ENCODE measurements around the gene CLIP2. TPM values are rescaled to one million over a fixed set of nuclear protein-coding genes. Genes with fewer than 3 reads are reported as not detected.

The CLIP2 gene
- total RNA-seq, 4 donors from 2014 or later: 84.5 to 157 (median 111) TPM

- no peaks in the 10 kb centered on the region for H3K27me3 ChIP-seq
- in situ Hi-C loops (cut with MboI; ENCODE audit: low pct_ligation_motif_present in 1 of 4, low pct_unique_long_range_greater_than_20kb in 1 of 4, low sequenced_read_pairs in 3 of 4) (no loop called here), intact Hi-C loops (cut with DNase I; ENCODE audit: low total_unique reads) (no loop called here)
- peak; percentile 63 for DNase-seq
- H3K4me1 ChIP-seq: peaks cover 19 to 35% (median 32%) of the 10 kb centered on the region in 4 donors
- H3K4me3 ChIP-seq: peak overlapping the region in 3 of 4 donors; percentile 73 to 81 (median 75)
- WGBS, 2 donors (ENCODE audit: low coverage in 1 of 2): 11% methylated on average over 15 of the region's 15 CpGs; no CpG with 5 or more reads in 1 of the 2 donors
- no peak for TF ChIP-seq POLR2A (IDR thresholded peaks at IDR 0.05)
- peak in 2 of 3 donors; percentile 40 to 47 for TF ChIP-seq POLR2AphosphoS5 (IDR thresholded peaks at IDR 0.05)
- H3K9me3 ChIP-seq: no peaks in the 10 kb centered on the region
- peak overlapping the region; percentile 81 to 96 (median 90) for H3K27ac ChIP-seq
- H3K36me3 ChIP-seq: no peaks in the 10 kb centered on the region
Observed at GRCh38 chr7:74452748-74453321, 163.6 kb downstream of the CLIP2 start.

- in situ Hi-C loops (cut with MboI; ENCODE audit: low pct_ligation_motif_present in 1 of 4, low pct_unique_long_range_greater_than_20kb in 1 of 4, low sequenced_read_pairs in 3 of 4): no loop called here
- no peaks in the 10 kb centered on the region for H3K27me3 ChIP-seq
- peak within 1 kb of the TSS; percentile 81 to 96 (median 90) for H3K27ac ChIP-seq
- H3K4me3 ChIP-seq: peak within 1 kb of the TSS; percentile 73 to 81 (median 75)
- no peaks in the 10 kb centered on the region for H3K36me3 ChIP-seq
- WGBS, 2 donors (ENCODE audit: low coverage in 1 of 2): 4% methylated on average over 35 of the region's 62 CpGs; no CpG with 5 or more reads in 1 of the 2 donors
- DNase-seq: peak; percentile 78
- intact Hi-C loops (cut with DNase I; ENCODE audit: low total_unique reads): no loop called here
- no peak for TF ChIP-seq EP300 (IDR thresholded peaks at IDR 0.05; ENCODE audit: low read depth)
- peak in 1 of 3 donors; percentile 10 for TF ChIP-seq POLR2AphosphoS5 (IDR thresholded peaks at IDR 0.05)
- H3K9me3 ChIP-seq: no peaks in the 10 kb centered on the region
- peaks cover 19 to 35% (median 32%) of the 10 kb centered on the region in 4 donors for H3K4me1 ChIP-seq
Observed at GRCh38 chr7:74453322-74454011, 164.3 kb downstream of the CLIP2 start, which contains the start of gene GTF2IRD1. Gene GTF2IRD1, plus strand, starts transcription at chr7:74453906. Its CDS starts 54,175 bp downstream, at chr7:74508081.

GRCh38 chr7:74454021-74454924, 165.1 kb downstream of the CLIP2 start:
- in situ Hi-C loops (cut with MboI; ENCODE audit: low pct_ligation_motif_present in 1 of 4, low pct_unique_long_range_greater_than_20kb in 1 of 4, low sequenced_read_pairs in 3 of 4): no loop called here
- DNase-seq: no peak
- Histone ChIP-seq H3K9me3 (no peaks in the 10 kb centered on the region), H3K4me3 (peak overlapping the region; percentile 73 to 81 (median 75)), H3K27me3 (no peaks in the 10 kb centered on the region), H3K36me3 (no peaks in the 10 kb centered on the region), H3K4me1 (peaks cover 19 to 35% (median 32%) of the 10 kb centered on the region in 4 donors), H3K27ac (peak overlapping the region; percentile 81 to 96 (median 90))
- 4% methylated on average over 45 of the region's 61 CpGs; no CpG with 5 or more reads in 1 of the 2 donors for whole genome bisulfite sequencing, 2 donors (ENCODE audit: low coverage in 1 of 2)
- intact Hi-C loops (cut with DNase I; ENCODE audit: low total_unique reads): no loop called here
- TF ChIP-seq CTCF (IDR thresholded peaks at IDR 0.05) (no peak), EP300 (IDR thresholded peaks at IDR 0.05; ENCODE audit: low read depth) (no peak), POLR2A (IDR thresholded peaks at IDR 0.05) (no peak), POLR2AphosphoS5 (IDR thresholded peaks at IDR 0.05) (no peak)

- Histone ChIP-seq H3K27ac (peak overlapping the region; percentile 81 to 96 (median 90)), H3K4me1 (peaks cover 19 to 35% (median 30%) of the 10 kb centered on the region in 4 donors), H3K4me3 (peak overlapping the region; percentile 73 to 81 (median 75)), H3K36me3 (no peaks in the 10 kb centered on the region), H3K27me3 (no peaks in the 10 kb centered on the region), H3K9me3 (no peaks in the 10 kb centered on the region)
- 53% methylated on average over 10 of the region's 11 CpGs; no CpG with 5 or more reads in 1 of the 2 donors for WGBS, 2 donors (ENCODE audit: low coverage in 1 of 2)
- intact Hi-C loops (cut with DNase I; ENCODE audit: low total_unique reads): no loop called here
- no peak for DNase-seq
- in situ Hi-C loops (cut with MboI; ENCODE audit: low pct_ligation_motif_present in 1 of 4, low pct_unique_long_range_greater_than_20kb in 1 of 4, low sequenced_read_pairs in 3 of 4): no loop called here
- no peak for TF ChIP-seq POLR2AphosphoS5 (IDR thresholded peaks at IDR 0.05)
- TF ChIP-seq CTCF (IDR thresholded peaks at IDR 0.05): no peak
- TF ChIP-seq POLR2A (IDR thresholded peaks at IDR 0.05): no peak
- TF ChIP-seq EP300 (IDR thresholded peaks at IDR 0.05; ENCODE audit: low read depth): no peak
Observed at GRCh38 chr7:74454925-74455288, 165.7 kb downstream of the CLIP2 start.

All from transverse colon (tissue), 4 donors.